ENCODE results near the gene SOD2.
A peak's percentile ranks its signal among the peaks of the same experiment; 100 is the strongest.

- TF ChIP-seq POLR2A (IDR thresholded peaks at IDR 0.05), result peak; percentile 36 to 90
- no peak for TF ChIP-seq CTCF (IDR thresholded peaks at IDR 0.05)
Observed at GRCh38 chr6:159726918-159727716, 34.1 kb upstream of the SOD2 start, which contains the start of gene WTAP.
